Body of pancreas (tissue), 4 donors: ENCODE results near the gene EVL.

ENCODE experiments used
- POLR2A ChIP-seq, 3 donors: fragments of 450-650 bp; IDR thresholded peaks; one replicate each; pipeline ENCODE4 v1.6.1; 2016; ENCODE audit warnings: antibody characterized with exemption in 3 of 3, mild to moderate bottlenecking in 2 of 3
- TF ChIP-seq, protein P1 (sequence below), 7 experiments: fragments of 450-650 bp in 4 of 7; fragments of 200-600 bp in 3 of 7; sonication (generic) in 3 of 7; IDR thresholded peaks; one replicate each; pipeline ENCODE4 v1.5.1; 2016 to 2019; ENCODE audit warnings: antibody characterized with exemption in 7 of 7

DNA sequence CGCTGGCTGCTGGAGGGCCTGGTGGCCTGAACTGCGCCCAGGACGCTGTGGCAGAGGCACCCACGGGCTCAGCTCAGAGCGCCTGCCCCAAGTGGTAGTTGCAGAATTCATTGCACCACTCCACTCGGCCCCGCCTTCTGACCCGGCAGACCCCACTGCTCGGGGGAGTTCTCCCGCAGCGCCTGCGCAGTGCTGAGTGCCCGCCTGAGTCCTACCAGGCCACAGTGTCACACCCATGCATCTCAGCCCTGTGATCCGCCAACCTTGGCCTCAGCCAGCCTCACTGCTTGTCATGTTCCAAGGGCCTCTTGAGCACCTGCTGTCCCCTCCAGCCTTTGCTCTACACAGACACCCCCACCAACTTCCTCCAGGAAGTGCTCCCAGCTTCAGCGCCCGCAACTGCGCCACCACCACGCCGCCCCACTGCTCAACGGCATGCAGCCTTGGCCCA lies 82.0 kb downstream of the EVL start:
- TF ChIP-seq POLR2A (IDR thresholded peaks at IDR 0.05) = no peak
- TF ChIP-seq, protein P1, sequence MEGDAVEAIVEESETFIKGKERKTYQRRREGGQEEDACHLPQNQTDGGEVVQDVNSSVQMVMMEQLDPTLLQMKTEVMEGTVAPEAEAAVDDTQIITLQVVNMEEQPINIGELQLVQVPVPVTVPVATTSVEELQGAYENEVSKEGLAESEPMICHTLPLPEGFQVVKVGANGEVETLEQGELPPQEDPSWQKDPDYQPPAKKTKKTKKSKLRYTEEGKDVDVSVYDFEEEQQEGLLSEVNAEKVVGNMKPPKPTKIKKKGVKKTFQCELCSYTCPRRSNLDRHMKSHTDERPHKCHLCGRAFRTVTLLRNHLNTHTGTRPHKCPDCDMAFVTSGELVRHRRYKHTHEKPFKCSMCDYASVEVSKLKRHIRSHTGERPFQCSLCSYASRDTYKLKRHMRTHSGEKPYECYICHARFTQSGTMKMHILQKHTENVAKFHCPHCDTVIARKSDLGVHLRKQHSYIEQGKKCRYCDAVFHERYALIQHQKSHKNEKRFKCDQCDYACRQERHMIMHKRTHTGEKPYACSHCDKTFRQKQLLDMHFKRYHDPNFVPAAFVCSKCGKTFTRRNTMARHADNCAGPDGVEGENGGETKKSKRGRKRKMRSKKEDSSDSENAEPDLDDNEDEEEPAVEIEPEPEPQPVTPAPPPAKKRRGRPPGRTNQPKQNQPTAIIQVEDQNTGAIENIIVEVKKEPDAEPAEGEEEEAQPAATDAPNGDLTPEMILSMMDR (IDR thresholded peaks at IDR 0.05) = no peak
